Uterus (tissue), 4 donors: ENCODE results near the gene OPCML. TPM values are rescaled to one million over a fixed set of nuclear protein-coding genes. Genes with fewer than 3 reads are reported as not detected.

Experiments used
- DNase-seq, 2 donors: peaks; one replicate each; pipeline ENCODE4 v3.0.0-alpha.2; 2019 to 2020
- H3K27ac ChIP-seq, 2 donors: fragments of 200-600 bp; sonication (generic); 1 replicate in 1 of 2; 2 replicates in 1 of 2; pipeline ENCODE4 v1.5.1; 2016 to 2018
- H3K27me3 ChIP-seq, 2 donors: fragments of 200-600 bp; sonication (generic); one replicate each; pipeline ENCODE4 v1.5.1; 2018 to 2019; ENCODE audit warnings: control low read depth in 1 of 2
- H3K36me3 ChIP-seq, 2 donors: fragments of 200-600 bp; sonication (generic); one replicate each; pipeline ENCODE4 v1.5.1; 2019; ENCODE audit warnings: control low read depth in 1 of 2
- H3K4me1 ChIP-seq, 2 donors: fragments of 200-600 bp; sonication (generic); one replicate each; pipeline ENCODE4 v1.5.1; 2018 to 2019; ENCODE audit warnings: control low read depth in 1 of 2
- H3K4me3 ChIP-seq, 2 donors: fragments of 200-600 bp; sonication (generic); 1 replicate in 1 of 2; 2 replicates in 1 of 2; pipeline ENCODE4 v1.5.1; 2018 to 2019; ENCODE audit warnings: mild to moderate bottlenecking in 1 of 2
- H3K9me3 ChIP-seq, 2 donors: fragments of 200-600 bp; sonication (generic); one replicate each; pipeline ENCODE4 v1.5.1; 2019; ENCODE audit warnings: control low read depth in 1 of 2
- POLR2A ChIP-seq, 2 donors: fragments of 450-650 bp; IDR thresholded peaks; one replicate each; pipeline ENCODE4 v1.6.1; 2016; ENCODE audit warnings: antibody characterized with exemption in 2 of 2, mild to moderate bottlenecking in 1 of 2, moderate library complexity in 1 of 2
- intact Hi-C: fragments of 100-400 bp; cut with DNase I; formaldehyde crosslinking; loops from one replicate; pipeline ENCODE4 v1.15.1; 2023; ENCODE audit warnings: low total_unique reads
- total RNA-seq, 4 donors: library from RNA; depleted of rRNA in 3 of 4; stranded (reverse); fragments of >200 nt in 3 of 4; gene quantifications; one replicate each; pipeline versions ENCODE4 v1.1.0 to v1.2.4, GENCODE V29; 2014 to 2023
- TF ChIP-seq, protein P1 (sequence below), 4 experiments: fragments of 200-600 bp in 2 of 4; fragments of 450-650 bp in 2 of 4; sonication (generic) in 2 of 4; IDR thresholded peaks; one replicate each; pipeline ENCODE4 v1.5.1; 2016 to 2019; ENCODE audit warnings: antibody characterized with exemption in 4 of 4, mild to moderate bottlenecking in 2 of 4, moderate library complexity in 1 of 4
- donor health status: DM: yes; HTN: yes; CAD: no.

The OPCML gene
- total RNA-seq, 4 donors from 2014 or later, result under 0.01 to 3.9 (median 1.7) TPM

DNA sequence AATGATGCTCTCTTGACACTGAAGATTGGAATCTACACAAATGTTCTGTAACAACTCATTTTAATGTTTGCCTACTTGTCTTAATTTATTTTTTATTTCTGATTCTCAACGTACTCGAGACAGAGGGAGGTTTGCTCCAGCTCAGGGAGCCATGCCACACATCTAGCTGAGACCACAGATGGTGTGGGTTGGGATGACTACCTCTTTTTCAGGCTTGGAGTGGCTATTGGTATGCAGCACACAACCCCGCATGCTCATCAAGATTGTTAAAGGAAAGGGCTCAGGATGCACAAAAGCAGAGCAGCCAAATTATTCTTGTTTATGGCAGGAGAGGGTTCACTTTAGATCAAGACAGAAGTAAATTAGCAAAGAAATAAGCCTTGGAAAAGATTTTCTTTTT is 424.5 kb downstream of the OPCML start:
- Histone ChIP-seq H3K27me3 (no peaks in the 10 kb centered on the region), H3K9me3 (no peaks in the 10 kb centered on the region), H3K27ac (no peak overlapping the region), H3K36me3 (no peaks in the 10 kb centered on the region), H3K4me1 (no peaks in the 10 kb centered on the region), H3K4me3 (no peak overlapping the region)
- TF ChIP-seq, protein P1, sequence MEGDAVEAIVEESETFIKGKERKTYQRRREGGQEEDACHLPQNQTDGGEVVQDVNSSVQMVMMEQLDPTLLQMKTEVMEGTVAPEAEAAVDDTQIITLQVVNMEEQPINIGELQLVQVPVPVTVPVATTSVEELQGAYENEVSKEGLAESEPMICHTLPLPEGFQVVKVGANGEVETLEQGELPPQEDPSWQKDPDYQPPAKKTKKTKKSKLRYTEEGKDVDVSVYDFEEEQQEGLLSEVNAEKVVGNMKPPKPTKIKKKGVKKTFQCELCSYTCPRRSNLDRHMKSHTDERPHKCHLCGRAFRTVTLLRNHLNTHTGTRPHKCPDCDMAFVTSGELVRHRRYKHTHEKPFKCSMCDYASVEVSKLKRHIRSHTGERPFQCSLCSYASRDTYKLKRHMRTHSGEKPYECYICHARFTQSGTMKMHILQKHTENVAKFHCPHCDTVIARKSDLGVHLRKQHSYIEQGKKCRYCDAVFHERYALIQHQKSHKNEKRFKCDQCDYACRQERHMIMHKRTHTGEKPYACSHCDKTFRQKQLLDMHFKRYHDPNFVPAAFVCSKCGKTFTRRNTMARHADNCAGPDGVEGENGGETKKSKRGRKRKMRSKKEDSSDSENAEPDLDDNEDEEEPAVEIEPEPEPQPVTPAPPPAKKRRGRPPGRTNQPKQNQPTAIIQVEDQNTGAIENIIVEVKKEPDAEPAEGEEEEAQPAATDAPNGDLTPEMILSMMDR (IDR thresholded peaks at IDR 0.05), result no peak
- no peak for TF ChIP-seq POLR2A (IDR thresholded peaks at IDR 0.05)
- intact Hi-C loops, result no loop called here
- DNase-seq, result no peak

DNA sequence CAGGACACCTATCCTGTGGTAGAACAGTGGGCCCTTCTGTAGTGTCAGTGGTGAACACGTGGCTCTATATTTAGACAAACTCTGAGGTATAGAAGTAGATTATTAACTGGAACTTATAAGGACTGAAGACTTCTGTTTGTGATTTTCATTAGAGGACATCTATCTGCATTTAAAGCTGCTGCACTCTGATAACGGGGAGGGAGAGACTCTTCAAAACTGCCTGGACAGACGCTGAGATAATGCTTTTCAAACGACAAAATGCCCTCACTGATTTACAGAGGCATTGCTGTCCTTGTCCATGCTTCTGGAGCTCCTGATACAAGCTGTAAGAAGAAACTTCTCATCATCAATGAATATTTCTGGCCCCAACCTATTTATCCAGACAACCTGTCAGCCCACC is 425.2 kb downstream of the OPCML start:
- H3K9me3 ChIP-seq, result no peaks in the 10 kb centered on the region
- H3K36me3 ChIP-seq, result no peaks in the 10 kb centered on the region
- no peaks in the 10 kb centered on the region for H3K27me3 ChIP-seq
- no peaks in the 10 kb centered on the region for H3K4me1 ChIP-seq
- no peak overlapping the region for H3K27ac ChIP-seq
- TF ChIP-seq, protein P1 (IDR thresholded peaks at IDR 0.05), result no peak
- TF ChIP-seq POLR2A (IDR thresholded peaks at IDR 0.05), result no peak
- DNase-seq, result no peak
- no peak overlapping the region for H3K4me3 ChIP-seq
- intact Hi-C loops, result no loop called here

DNA sequence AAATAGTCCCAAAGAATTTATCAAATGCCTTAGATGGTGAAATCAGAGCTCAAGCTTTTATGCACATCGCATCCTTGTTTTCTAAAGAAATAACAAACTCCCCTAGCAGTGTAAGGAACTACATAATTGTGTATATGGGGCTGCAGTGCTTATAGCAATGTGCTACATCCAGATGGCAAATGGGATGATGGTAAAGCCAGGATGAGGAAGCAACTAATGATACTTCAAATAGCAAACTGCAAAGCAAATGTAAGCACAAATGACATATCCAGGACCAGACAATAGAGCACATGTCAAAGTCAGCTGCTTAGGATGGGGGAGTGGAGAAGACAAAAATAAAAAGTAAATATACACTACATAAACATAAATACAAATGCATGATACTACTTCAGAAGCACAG is 425.9 kb downstream of the OPCML start:
- intact Hi-C loops, result no loop called here
- no peak overlapping the region for H3K4me3 ChIP-seq
- no peaks in the 10 kb centered on the region for H3K9me3 ChIP-seq
- no peaks in the 10 kb centered on the region for H3K36me3 ChIP-seq
- no peaks in the 10 kb centered on the region for H3K4me1 ChIP-seq
- no peak overlapping the region for H3K27ac ChIP-seq
- no peak for DNase-seq
- TF ChIP-seq, protein P1 (IDR thresholded peaks at IDR 0.05), result no peak
- TF ChIP-seq POLR2A (IDR thresholded peaks at IDR 0.05), result no peak
- no peaks in the 10 kb centered on the region for H3K27me3 ChIP-seq

GRCh38 chr11:133104009-133104744 is 428.1 kb downstream of the OPCML start:
- TF ChIP-seq, protein P1 (IDR thresholded peaks at IDR 0.05), result no peak
- TF ChIP-seq POLR2A (IDR thresholded peaks at IDR 0.05), result no peak
- Histone ChIP-seq H3K4me3 (no peak overlapping the region), H3K4me1 (no peaks in the 10 kb centered on the region), H3K27me3 (no peaks in the 10 kb centered on the region), H3K27ac (no peak overlapping the region), H3K9me3 (no peaks in the 10 kb centered on the region), H3K36me3 (no peaks in the 10 kb centered on the region)
- DNase-seq, result no peak
- intact Hi-C loops, result no loop called here

DNA sequence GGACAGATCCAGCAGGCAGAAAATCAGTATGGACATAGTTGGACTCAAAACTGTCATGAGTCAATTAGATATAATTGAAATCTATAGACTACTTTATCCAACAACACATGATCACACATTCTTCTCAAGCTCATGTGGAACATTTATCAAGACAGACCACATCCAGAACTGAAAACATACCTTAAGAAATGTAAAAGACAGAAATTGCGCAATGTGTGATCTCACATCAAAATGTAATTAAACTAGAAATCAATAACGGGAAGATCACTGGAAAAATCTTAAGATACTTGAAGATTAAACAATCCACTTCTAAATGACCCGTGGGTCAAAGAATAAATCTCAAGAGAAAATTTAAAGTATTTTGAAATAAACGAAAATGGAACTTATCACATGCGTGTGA is 435.3 kb downstream of the OPCML start:
- no peaks in the 10 kb centered on the region for H3K4me1 ChIP-seq
- intact Hi-C loops, result no loop called here
- no peak for DNase-seq
- H3K36me3 ChIP-seq, result no peaks in the 10 kb centered on the region
- no peak overlapping the region for H3K27ac ChIP-seq
- no peaks in the 10 kb centered on the region for H3K27me3 ChIP-seq
- no peak overlapping the region for H3K4me3 ChIP-seq
- TF ChIP-seq, protein P1 (IDR thresholded peaks at IDR 0.05), result no peak
- TF ChIP-seq POLR2A (IDR thresholded peaks at IDR 0.05), result no peak
- no peaks in the 10 kb centered on the region for H3K9me3 ChIP-seq
